HG02852 (cell line): Measurements from ENCODE around the gene SH3PXD2A.
A peak's percentile ranks its signal among the peaks of the same experiment; 100 is the strongest.

Experiments used
- ATAC-seq: cut with Tn5 transposase; IDR thresholded peaks from one replicate; pipeline ENCODE4 v1.9.1; 2021; ENCODE audit warnings: mild to moderate bottlenecking, moderate library complexity; ENCODE audit not compliant: unreplicated experiment

The SH3PXD2A gene

GRCh38 chr10:103855424-103855823, at the start of gene SH3PXD2A:
Gene SH3PXD2A, minus strand, starts transcription at chr10:103855576. Its CDS starts 310 bp downstream, at chr10:103855266.
- no peak for ATAC-seq

- no peak for ATAC-seq
Observed at GRCh38 chr10:103901299-103901698, 45.9 kb upstream of the SH3PXD2A start.

- no peak for ATAC-seq
Observed at GRCh38 chr10:103899312-103899711, 43.9 kb upstream of the SH3PXD2A start.

- ATAC-seq = no peak
Observed at GRCh38 chr10:103897241-103897774, 41.9 kb upstream of the SH3PXD2A start.

- no peak for ATAC-seq
Observed at GRCh38 chr10:103896225-103896624, 40.8 kb upstream of the SH3PXD2A start.

- no peak for ATAC-seq
Observed at GRCh38 chr10:103895411-103896186, 40.2 kb upstream of the SH3PXD2A start.

- no peak for ATAC-seq
Observed at GRCh38 chr10:103894441-103894864, 39.1 kb upstream of the SH3PXD2A start.

GRCh38 chr10:103893817-103894216, 38.4 kb upstream of the SH3PXD2A start:
- ATAC-seq = no peak

- no peak for ATAC-seq
Observed at GRCh38 chr10:103892181-103892580, 36.8 kb upstream of the SH3PXD2A start.

- no peak for ATAC-seq
Observed at GRCh38 chr10:103890688-103891087, 35.3 kb upstream of the SH3PXD2A start.

- ATAC-seq = no peak
Observed at GRCh38 chr10:103890194-103890658, 34.9 kb upstream of the SH3PXD2A start.

- no peak for ATAC-seq
Observed at GRCh38 chr10:103889121-103889720, 33.8 kb upstream of the SH3PXD2A start.

GRCh38 chr10:103888113-103888841, 32.9 kb upstream of the SH3PXD2A start:
- ATAC-seq = peak; percentile 75

GRCh38 chr10:103885617-103886016, 30.2 kb upstream of the SH3PXD2A start:
- ATAC-seq = no peak

GRCh38 chr10:103884681-103885139, 29.3 kb upstream of the SH3PXD2A start:
- ATAC-seq = no peak

GRCh38 chr10:103882285-103883007, 27.1 kb upstream of the SH3PXD2A start:
- ATAC-seq = no peak

GRCh38 chr10:103881416-103882284, 26.3 kb upstream of the SH3PXD2A start:
- ATAC-seq = no peak

- ATAC-seq = no peak
Observed at GRCh38 chr10:103879831-103880230, 24.5 kb upstream of the SH3PXD2A start.

GRCh38 chr10:103879409-103879808, 24.0 kb upstream of the SH3PXD2A start:
- ATAC-seq = no peak

- no peak for ATAC-seq
Observed at GRCh38 chr10:103877861-103878260, 22.5 kb upstream of the SH3PXD2A start.
